H1 (cell line): ENCODE data around the gene UVRAG. TPM values are rescaled to one million over a fixed set of nuclear protein-coding genes. Genes with fewer than 3 reads are reported as not detected.

Experiments
- GABPA ChIP-seq: IDR thresholded peaks from 2 replicates; pipeline ENCODE4 v1.6.1; 2011; ENCODE audit warnings: mild to moderate bottlenecking, low read length, moderate library complexity, borderline replicate concordance; ENCODE audit not compliant: insufficient read depth
- SRF ChIP-seq: IDR thresholded peaks from 2 replicates; pipeline ENCODE4 v1.6.1; 2011; ENCODE audit warnings: mild to moderate bottlenecking, low read depth, low read length, moderate library complexity
- USF2 ChIP-seq: IDR thresholded peaks from 2 replicates; pipeline ENCODE4 v1.6.1; 2011; ENCODE audit warnings: low read length, improper control_type of control experiment
- polyA plus RNA-seq, 7 experiments: library from polyadenylated mRNA; depleted of rRNA in 3 of 7; stranded (reverse) in 5 of 7; unstranded in 2 of 7; fragments of >200 nt in 5 of 7; fragments of 200-250 nt in 2 of 7; gene quantifications; 1 replicate in 5 of 7; 2 replicates in 1 of 7; 4 replicates in 1 of 7; pipeline versions ENCODE4 v1.2.1 to v1.2.3, GENCODE V29; 2011 to 2013; ENCODE audit warnings: missing spikeins in 2 of 7, mixed read lengths in 2 of 7
- total RNA-seq: library from RNA; stranded (reverse); fragmentation: NEBNext Ultra II Directional; extraction: Animal tissue kit (Norgen Biotek cat#: 25700); gene quantifications from 2 replicates; pipeline ENCODE4 v1.2.1, GENCODE V29; 2021
- TF ChIP-seq, protein P1 (sequence below): IDR thresholded peaks from 2 replicates; pipeline ENCODE4 v1.6.1; 2011; ENCODE audit warnings: low read depth, mild to moderate bottlenecking, low read length; ENCODE audit not compliant: insufficient read depth

Gene UVRAG
- total and polyA plus RNA-seq, 2 of the 8 experiments (the other 6 are each of a cell fraction or from before 2014, with no cell fraction given) = 5.5 to 14.7 TPM

- no peak for TF ChIP-seq GABPA
- TF ChIP-seq USF2 = no peak
- no peak for TF ChIP-seq SRF
- TF ChIP-seq, protein P1, sequence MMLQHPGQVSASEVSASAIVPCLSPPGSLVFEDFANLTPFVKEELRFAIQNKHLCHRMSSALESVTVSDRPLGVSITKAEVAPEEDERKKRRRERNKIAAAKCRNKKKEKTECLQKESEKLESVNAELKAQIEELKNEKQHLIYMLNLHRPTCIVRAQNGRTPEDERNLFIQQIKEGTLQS = no peak
Observed at GRCh38 chr11:76155500-76156227, 340.7 kb downstream of the UVRAG start (continued).
